H1 (cell line): ENCODE results near the gene DLG4. TPM values are rescaled to one million over a fixed set of nuclear protein-coding genes. Genes with fewer than 3 reads are reported as not detected.

Experiments
- BRCA1 ChIP-seq: IDR thresholded peaks from 2 replicates; pipeline ENCODE4 v1.6.1; 2012; ENCODE audit warnings: low read depth, low read length, improper control_type of control experiment
- CEBPB ChIP-seq: IDR thresholded peaks from 2 replicates; pipeline ENCODE4 v1.6.1; 2012; ENCODE audit warnings: low read depth, low read length
- CHD2 ChIP-seq: IDR thresholded peaks from 2 replicates; pipeline ENCODE4 v1.6.1; 2012; ENCODE audit warnings: low read length, improper control_type of control experiment
- KDM1A ChIP-seq: fragments of 200-600, 300-600 bp; sonication (generic); IDR thresholded peaks from 2 replicates; pipeline ENCODE4 v1.7.1; 2016; ENCODE audit warnings: mild to moderate bottlenecking, low read length, borderline replicate concordance
- NANOG ChIP-seq: IDR thresholded peaks from 2 replicates; pipeline ENCODE4 v1.6.1; 2011; ENCODE audit warnings: low read length, low read depth, mild to moderate bottlenecking, inconsistent platforms; ENCODE audit not compliant: insufficient read depth, poor library complexity, severe bottlenecking
- RBBP5 ChIP-seq: IDR thresholded peaks from 2 replicates; pipeline ENCODE4 v1.7.1; 2012; ENCODE audit warnings: low read depth, mild to moderate bottlenecking, inconsistent platforms, low read length, moderate library complexity, borderline replicate concordance
- RXRA ChIP-seq: IDR thresholded peaks from 2 replicates; pipeline ENCODE4 v1.6.1; 2011; ENCODE audit warnings: low read depth, mild to moderate bottlenecking, low read length, moderate library complexity; ENCODE audit not compliant: insufficient read depth
- SP1 ChIP-seq: IDR thresholded peaks from 2 replicates; pipeline ENCODE4 v1.6.1; 2011; ENCODE audit warnings: low read depth, low read length
- SP4 ChIP-seq: IDR thresholded peaks from 2 replicates; pipeline ENCODE4 v1.6.1; 2012; ENCODE audit warnings: low read length, inconsistent platforms
- TBP ChIP-seq: IDR thresholded peaks from 2 replicates; pipeline ENCODE4 v1.6.1; 2011; ENCODE audit warnings: low read depth, low read length, improper control_type of control experiment
- YY1 ChIP-seq: IDR thresholded peaks from 2 replicates; pipeline ENCODE4 v1.6.1; 2011; ENCODE audit warnings: low read depth, mild to moderate bottlenecking, low read length
- polyA plus RNA-seq, 7 experiments: library from polyadenylated mRNA; depleted of rRNA in 3 of 7; stranded (reverse) in 5 of 7; unstranded in 2 of 7; fragments of >200 nt in 5 of 7; fragments of 200-250 nt in 2 of 7; gene quantifications; 1 replicate in 5 of 7; 2 replicates in 1 of 7; 4 replicates in 1 of 7; pipeline versions ENCODE4 v1.2.1 to v1.2.3, GENCODE V29; 2011 to 2013; ENCODE audit warnings: missing spikeins in 2 of 7, mixed read lengths in 2 of 7
- total RNA-seq: library from RNA; stranded (reverse); fragmentation: NEBNext Ultra II Directional; extraction: Animal tissue kit (Norgen Biotek cat#: 25700); gene quantifications from 2 replicates; pipeline ENCODE4 v1.2.1, GENCODE V29; 2021
- TF ChIP-seq, protein P1 (sequence below): fragments of 300-600 bp; sonication (generic); IDR thresholded peaks from 2 replicates; pipeline ENCODE4 v1.7.1; 2012; ENCODE audit warnings: low read length, moderate library complexity, mild to moderate bottlenecking, inconsistent platforms; ENCODE audit not compliant: insufficient replicate concordance

The DLG4 gene
- total and polyA plus RNA-seq, 2 of the 8 experiments (the other 6 are each of a cell fraction or from before 2014, with no cell fraction given) = 18.9 to 45.9 TPM

DNA sequence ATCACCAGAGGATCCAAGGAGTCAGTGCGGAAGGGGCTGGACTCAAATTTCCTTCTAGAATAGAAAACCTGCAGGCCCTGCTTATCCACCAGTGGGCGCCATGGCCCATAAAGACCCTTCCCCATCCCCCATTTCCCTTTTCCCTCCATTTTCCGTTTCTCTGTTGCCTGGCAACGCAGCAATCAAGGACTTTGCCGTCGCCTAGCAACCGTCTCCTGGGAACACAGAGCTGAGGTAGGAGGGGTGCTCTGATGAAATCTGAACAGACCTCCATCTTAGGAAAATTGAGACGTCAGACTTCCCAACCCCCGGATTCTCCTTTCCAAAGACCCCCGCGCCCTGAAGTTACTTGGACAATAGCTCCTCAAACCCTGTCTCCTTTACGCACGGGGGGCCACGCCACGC lies 5.7 kb downstream of the DLG4 start (continued):
- TF ChIP-seq, protein P1, sequence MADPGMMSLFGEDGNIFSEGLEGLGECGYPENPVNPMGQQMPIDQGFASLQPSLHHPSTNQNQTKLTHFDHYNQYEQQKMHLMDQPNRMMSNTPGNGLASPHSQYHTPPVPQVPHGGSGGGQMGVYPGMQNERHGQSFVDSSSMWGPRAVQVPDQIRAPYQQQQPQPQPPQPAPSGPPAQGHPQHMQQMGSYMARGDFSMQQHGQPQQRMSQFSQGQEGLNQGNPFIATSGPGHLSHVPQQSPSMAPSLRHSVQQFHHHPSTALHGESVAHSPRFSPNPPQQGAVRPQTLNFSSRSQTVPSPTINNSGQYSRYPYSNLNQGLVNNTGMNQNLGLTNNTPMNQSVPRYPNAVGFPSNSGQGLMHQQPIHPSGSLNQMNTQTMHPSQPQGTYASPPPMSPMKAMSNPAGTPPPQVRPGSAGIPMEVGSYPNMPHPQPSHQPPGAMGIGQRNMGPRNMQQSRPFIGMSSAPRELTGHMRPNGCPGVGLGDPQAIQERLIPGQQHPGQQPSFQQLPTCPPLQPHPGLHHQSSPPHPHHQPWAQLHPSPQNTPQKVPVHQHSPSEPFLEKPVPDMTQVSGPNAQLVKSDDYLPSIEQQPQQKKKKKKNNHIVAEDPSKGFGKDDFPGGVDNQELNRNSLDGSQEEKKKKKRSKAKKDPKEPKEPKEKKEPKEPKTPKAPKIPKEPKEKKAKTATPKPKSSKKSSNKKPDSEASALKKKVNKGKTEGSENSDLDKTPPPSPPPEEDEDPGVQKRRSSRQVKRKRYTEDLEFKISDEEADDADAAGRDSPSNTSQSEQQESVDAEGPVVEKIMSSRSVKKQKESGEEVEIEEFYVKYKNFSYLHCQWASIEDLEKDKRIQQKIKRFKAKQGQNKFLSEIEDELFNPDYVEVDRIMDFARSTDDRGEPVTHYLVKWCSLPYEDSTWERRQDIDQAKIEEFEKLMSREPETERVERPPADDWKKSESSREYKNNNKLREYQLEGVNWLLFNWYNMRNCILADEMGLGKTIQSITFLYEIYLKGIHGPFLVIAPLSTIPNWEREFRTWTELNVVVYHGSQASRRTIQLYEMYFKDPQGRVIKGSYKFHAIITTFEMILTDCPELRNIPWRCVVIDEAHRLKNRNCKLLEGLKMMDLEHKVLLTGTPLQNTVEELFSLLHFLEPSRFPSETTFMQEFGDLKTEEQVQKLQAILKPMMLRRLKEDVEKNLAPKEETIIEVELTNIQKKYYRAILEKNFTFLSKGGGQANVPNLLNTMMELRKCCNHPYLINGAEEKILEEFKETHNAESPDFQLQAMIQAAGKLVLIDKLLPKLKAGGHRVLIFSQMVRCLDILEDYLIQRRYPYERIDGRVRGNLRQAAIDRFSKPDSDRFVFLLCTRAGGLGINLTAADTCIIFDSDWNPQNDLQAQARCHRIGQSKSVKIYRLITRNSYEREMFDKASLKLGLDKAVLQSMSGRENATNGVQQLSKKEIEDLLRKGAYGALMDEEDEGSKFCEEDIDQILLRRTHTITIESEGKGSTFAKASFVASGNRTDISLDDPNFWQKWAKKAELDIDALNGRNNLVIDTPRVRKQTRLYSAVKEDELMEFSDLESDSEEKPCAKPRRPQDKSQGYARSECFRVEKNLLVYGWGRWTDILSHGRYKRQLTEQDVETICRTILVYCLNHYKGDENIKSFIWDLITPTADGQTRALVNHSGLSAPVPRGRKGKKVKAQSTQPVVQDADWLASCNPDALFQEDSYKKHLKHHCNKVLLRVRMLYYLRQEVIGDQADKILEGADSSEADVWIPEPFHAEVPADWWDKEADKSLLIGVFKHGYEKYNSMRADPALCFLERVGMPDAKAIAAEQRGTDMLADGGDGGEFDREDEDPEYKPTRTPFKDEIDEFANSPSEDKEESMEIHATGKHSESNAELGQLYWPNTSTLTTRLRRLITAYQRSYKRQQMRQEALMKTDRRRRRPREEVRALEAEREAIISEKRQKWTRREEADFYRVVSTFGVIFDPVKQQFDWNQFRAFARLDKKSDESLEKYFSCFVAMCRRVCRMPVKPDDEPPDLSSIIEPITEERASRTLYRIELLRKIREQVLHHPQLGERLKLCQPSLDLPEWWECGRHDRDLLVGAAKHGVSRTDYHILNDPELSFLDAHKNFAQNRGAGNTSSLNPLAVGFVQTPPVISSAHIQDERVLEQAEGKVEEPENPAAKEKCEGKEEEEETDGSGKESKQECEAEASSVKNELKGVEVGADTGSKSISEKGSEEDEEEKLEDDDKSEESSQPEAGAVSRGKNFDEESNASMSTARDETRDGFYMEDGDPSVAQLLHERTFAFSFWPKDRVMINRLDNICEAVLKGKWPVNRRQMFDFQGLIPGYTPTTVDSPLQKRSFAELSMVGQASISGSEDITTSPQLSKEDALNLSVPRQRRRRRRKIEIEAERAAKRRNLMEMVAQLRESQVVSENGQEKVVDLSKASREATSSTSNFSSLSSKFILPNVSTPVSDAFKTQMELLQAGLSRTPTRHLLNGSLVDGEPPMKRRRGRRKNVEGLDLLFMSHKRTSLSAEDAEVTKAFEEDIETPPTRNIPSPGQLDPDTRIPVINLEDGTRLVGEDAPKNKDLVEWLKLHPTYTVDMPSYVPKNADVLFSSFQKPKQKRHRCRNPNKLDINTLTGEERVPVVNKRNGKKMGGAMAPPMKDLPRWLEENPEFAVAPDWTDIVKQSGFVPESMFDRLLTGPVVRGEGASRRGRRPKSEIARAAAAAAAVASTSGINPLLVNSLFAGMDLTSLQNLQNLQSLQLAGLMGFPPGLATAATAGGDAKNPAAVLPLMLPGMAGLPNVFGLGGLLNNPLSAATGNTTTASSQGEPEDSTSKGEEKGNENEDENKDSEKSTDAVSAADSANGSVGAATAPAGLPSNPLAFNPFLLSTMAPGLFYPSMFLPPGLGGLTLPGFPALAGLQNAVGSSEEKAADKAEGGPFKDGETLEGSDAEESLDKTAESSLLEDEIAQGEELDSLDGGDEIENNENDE = no peak
- TF ChIP-seq YY1 (peak; percentile 91), SP4 (peak; percentile 82), KDM1A (no peak), CEBPB (0 out of 2 replicates have a peak, but pooled peaks have one; percentile 51), NANOG (peak; percentile 91), SP1 (peak; percentile 92), CHD2 (peak; percentile 78), RBBP5 (no peak), RXRA (no peak), TBP (no peak), BRCA1 (no peak)
